Right atrium auricular region (tissue), 2 donors: ENCODE data around the gene RSAD2. TPM values are rescaled to one million over a fixed set of nuclear protein-coding genes. Genes with fewer than 3 reads are reported as not detected.

ENCODE experiments used
- DNase-seq: peaks from one replicate; pipeline ENCODE4 v3.0.0-alpha.2; 2019; ENCODE audit warnings: low spot score
- H3K27ac ChIP-seq, 2 donors: fragments of 200-600 bp; sonication (generic); 1 replicate in 1 of 2; 2 replicates in 1 of 2; pipeline ENCODE4 v1.5.1; 2016 to 2019
- H3K27me3 ChIP-seq, 2 donors: fragments of 200-600 bp; sonication (generic); one replicate each; pipeline versions ENCODE4 v1.5.1 to v1.6.0; 2017 to 2019
- H3K36me3 ChIP-seq: fragments of 200-600 bp; sonication (generic); one replicate; pipeline ENCODE4 v1.5.1; 2016
- H3K4me1 ChIP-seq, 2 donors: fragments of 200-600 bp; sonication (generic); one replicate each; pipeline versions ENCODE4 v1.5.1 to v1.6.0; 2017 to 2019
- H3K4me3 ChIP-seq, 2 donors: fragments of 200-600 bp; sonication (generic); 1 replicate in 1 of 2; 2 replicates in 1 of 2; pipeline ENCODE4 v1.5.1; 2017 to 2019; ENCODE audit warnings: mild to moderate bottlenecking in 1 of 2, moderate library complexity in 1 of 2
- H3K9me3 ChIP-seq, 2 donors: fragments of 200-600 bp; sonication (generic); one replicate each; pipeline ENCODE4 v1.5.1; 2019
- total RNA-seq, 2 donors: library from RNA; depleted of rRNA; stranded (reverse); fragments of >200 nt; gene quantifications; one replicate each; pipeline ENCODE4 v1.1.0, GENCODE V29; 2016
- TF ChIP-seq, protein P1 (sequence below), 2 donors: fragments of 200-600 bp; sonication (generic); IDR thresholded peaks; one replicate each; pipeline ENCODE4 v1.5.1; 2019; ENCODE audit warnings: antibody characterized with exemption in 2 of 2

The RSAD2 gene
- total RNA-seq, 2 donors from 2014 or later, result 1.5 to 3.6 TPM

DNA sequence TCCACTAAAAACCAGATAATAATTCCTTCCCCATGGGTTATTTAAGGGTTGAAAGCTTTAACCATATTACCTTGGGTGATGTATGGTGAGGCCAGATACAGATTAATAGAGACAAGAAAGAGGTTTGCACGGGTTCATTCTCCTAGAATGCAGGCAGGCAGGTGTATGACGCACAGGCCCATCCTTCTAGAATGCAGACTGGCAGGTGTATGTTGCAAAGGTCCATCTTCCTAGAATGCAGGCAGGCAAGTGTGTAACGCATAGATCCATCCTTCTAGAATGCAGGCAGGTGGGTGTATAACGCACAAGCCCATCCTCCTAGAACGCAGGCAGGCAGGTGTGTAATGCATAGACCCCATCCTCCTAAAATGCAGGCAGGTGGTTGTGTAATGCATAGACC lies 3.9 kb downstream of the RSAD2 start:
- DNase-seq, result no peak
- Histone ChIP-seq H3K9me3 (no peaks in the 10 kb centered on the region), H3K27me3 (no peaks in the 10 kb centered on the region), H3K4me3 (no peak overlapping the region), H3K27ac (no peak overlapping the region), H3K36me3 (no peaks in the 10 kb centered on the region), H3K4me1 (peaks cover 0 to 26% of the 10 kb centered on the region in 2 donors)
- TF ChIP-seq, protein P1, sequence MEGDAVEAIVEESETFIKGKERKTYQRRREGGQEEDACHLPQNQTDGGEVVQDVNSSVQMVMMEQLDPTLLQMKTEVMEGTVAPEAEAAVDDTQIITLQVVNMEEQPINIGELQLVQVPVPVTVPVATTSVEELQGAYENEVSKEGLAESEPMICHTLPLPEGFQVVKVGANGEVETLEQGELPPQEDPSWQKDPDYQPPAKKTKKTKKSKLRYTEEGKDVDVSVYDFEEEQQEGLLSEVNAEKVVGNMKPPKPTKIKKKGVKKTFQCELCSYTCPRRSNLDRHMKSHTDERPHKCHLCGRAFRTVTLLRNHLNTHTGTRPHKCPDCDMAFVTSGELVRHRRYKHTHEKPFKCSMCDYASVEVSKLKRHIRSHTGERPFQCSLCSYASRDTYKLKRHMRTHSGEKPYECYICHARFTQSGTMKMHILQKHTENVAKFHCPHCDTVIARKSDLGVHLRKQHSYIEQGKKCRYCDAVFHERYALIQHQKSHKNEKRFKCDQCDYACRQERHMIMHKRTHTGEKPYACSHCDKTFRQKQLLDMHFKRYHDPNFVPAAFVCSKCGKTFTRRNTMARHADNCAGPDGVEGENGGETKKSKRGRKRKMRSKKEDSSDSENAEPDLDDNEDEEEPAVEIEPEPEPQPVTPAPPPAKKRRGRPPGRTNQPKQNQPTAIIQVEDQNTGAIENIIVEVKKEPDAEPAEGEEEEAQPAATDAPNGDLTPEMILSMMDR (IDR thresholded peaks at IDR 0.05), result no peak

DNA sequence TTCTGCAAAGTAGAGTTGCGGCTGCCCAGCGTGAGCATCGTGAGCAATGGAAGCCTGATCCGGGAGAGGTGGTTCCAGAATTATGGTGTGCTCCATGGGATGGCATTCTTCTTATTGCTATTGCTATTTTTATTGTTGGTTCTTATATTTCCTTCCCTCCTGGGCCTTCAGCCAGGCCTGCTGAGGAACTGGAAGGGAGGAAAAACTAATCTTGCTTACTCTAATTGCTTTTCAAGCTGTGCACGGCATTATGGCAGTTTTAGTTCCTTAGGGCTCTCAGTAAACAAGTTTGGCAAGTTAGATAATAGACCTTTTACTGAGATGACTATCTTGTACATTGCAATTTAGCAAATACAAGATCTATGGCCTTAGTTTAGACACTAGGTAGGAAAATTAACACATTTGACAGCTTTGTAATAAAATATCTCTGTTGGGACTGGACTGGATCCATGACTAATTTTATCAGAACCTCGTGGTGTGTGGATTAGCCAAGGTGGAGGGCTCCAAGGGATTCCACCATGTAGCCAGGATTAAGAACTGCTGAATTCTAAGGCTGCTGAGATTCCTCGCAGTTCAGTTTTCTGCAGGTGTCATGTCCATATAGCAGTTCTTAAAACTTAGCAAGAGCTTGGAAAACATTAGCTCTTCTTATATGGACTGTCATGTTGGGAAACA lies 6.0 kb downstream of the RSAD2 start:
- Histone ChIP-seq H3K4me1 (peaks cover 0 to 20% of the 10 kb centered on the region in 2 donors), H3K4me3 (no peak overlapping the region), H3K27ac (no peak overlapping the region), H3K27me3 (no peaks in the 10 kb centered on the region), H3K36me3 (no peaks in the 10 kb centered on the region), H3K9me3 (no peaks in the 10 kb centered on the region)
- DNase-seq, result no peak
- TF ChIP-seq, protein P1 (IDR thresholded peaks at IDR 0.05), result no peak

DNA sequence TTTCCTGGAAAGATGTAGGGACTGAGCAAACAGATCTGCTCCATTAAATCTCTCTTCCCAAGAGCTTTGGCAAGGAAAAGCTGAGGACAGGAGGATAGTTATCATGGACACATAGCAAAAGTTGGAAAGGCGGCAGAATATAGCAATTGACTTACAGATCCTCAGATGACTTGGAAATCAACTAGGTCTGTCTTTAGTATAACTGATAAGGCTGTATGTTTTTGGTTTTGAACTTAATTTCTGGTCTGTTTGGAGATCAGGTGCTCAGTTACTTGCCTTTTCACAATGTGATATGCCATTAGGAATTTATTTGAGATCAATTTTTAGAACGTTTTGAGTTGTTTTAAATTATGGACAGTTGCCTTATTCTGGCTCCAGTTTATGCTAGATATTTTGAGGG lies 8.0 kb downstream of the RSAD2 start:
- Histone ChIP-seq H3K36me3 (no peaks in the 10 kb centered on the region), H3K27ac (no peak overlapping the region), H3K4me3 (no peak overlapping the region), H3K9me3 (no peaks in the 10 kb centered on the region), H3K4me1 (peaks cover 0 to 11% of the 10 kb centered on the region in 2 donors), H3K27me3 (no peaks in the 10 kb centered on the region)
- DNase-seq, result no peak
- TF ChIP-seq, protein P1 (IDR thresholded peaks at IDR 0.05), result no peak

DNA sequence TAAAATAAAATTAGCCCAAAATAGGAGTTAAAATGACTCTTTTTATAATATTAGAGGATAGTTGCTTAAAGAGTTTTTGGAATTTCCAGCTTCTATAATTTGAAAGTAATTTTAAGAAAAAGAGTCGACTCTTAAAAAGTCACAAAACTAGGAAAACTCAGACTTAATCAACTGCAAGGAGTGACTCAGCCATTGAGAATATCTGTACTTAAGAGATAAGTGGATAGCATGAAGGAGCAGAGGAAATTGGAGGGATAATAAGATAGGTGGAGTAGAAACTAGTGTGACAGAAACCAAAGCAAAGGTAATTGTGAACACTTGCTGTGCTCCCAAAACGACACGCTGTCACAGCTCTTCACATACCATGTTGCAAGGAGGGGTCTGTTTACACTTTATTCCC lies 8.4 kb downstream of the RSAD2 start:
- no peak overlapping the region for H3K4me3 ChIP-seq
- no peaks in the 10 kb centered on the region for H3K27me3 ChIP-seq
- no peak overlapping the region for H3K27ac ChIP-seq
- no peak for DNase-seq
- no peaks in the 10 kb centered on the region for H3K9me3 ChIP-seq
- TF ChIP-seq, protein P1 (IDR thresholded peaks at IDR 0.05), result no peak
- H3K4me1 ChIP-seq, result peaks cover 0 to 11% of the 10 kb centered on the region in 2 donors
- H3K36me3 ChIP-seq, result no peaks in the 10 kb centered on the region

DNA sequence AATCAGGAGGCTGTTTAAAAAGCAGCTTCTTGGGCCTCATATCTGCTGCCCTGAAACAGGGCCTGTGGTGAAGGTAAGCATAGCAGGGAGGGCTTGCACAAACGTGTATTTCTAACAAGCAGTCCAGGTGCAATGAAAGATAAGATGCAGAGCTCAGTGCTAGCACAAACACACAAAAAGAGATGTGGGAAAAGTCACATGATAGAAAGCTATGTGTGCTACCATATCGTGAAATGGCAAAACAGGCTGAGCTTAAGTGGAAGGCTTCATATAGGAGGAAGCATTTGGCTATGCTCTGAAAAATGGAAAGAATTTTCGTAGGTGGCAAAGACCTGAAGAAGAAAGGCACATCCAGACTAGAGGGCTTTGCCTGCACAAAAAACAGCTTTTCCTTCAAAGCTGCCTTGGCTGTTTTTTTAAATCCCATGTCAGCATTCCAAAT lies 10.2 kb downstream of the RSAD2 start:
- no peak for DNase-seq
- H3K9me3 ChIP-seq, result no peaks in the 10 kb centered on the region
- TF ChIP-seq, protein P1 (IDR thresholded peaks at IDR 0.05), result no peak
- no peak overlapping the region for H3K27ac ChIP-seq
- H3K4me3 ChIP-seq, result no peak overlapping the region
- no peaks in the 10 kb centered on the region for H3K36me3 ChIP-seq
- H3K4me1 ChIP-seq, result peaks cover 0 to 11% of the 10 kb centered on the region in 2 donors
- H3K27me3 ChIP-seq, result no peaks in the 10 kb centered on the region

DNA sequence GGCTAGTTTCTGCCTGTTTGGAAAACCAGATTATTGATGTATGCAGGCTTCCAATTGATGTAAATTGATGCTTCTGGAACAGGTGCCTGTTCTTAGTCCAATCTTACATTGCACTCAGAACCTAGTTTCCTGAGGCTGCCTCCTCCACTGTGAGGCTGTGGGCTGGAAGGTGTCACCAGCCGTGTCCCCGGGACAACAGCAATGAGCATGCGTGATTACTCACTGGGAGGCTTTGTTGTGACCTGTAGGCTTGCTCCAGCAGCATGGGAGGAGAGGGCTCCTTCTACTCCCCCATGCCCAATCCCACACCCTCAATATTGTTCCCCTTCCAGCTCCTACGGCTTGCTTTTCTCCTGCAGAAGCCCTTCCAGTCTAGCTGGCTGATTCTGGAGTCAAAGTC lies 11.1 kb downstream of the RSAD2 start:
- Histone ChIP-seq H3K27ac (no peak overlapping the region), H3K9me3 (no peaks in the 10 kb centered on the region), H3K4me1 (peaks cover 0 to 5% of the 10 kb centered on the region in 2 donors), H3K36me3 (no peaks in the 10 kb centered on the region), H3K27me3 (no peaks in the 10 kb centered on the region), H3K4me3 (no peak overlapping the region)
- DNase-seq, result no peak
- TF ChIP-seq, protein P1 (IDR thresholded peaks at IDR 0.05), result no peak
